ENCODE measurements around the gene MACROH2A1.

Gene MACROH2A1

GRCh38 chr5:135295852-135296251 is 103.2 kb downstream of the MACROH2A1 start:
- H3K27me3 ChIP-seq (ENCODE audit: insufficient read depth, poor library complexity, severe bottlenecking): no peaks in the 10 kb centered on the region
- no peak overlapping the region for H3K4me3 ChIP-seq (replicated peaks; ENCODE audit: insufficient read depth, low read length)
- no peak overlapping the region for H3K27ac ChIP-seq (replicated peaks)
- TF ChIP-seq GABPA (IDR thresholded peaks at IDR 0.05; ENCODE audit: low read depth): no peak
- no peak for TF ChIP-seq SPI1 (IDR thresholded peaks at IDR 0.05; ENCODE audit: borderline replicate concordance, low read depth)
- no peak for TF ChIP-seq REST (IDR thresholded peaks at IDR 0.05; ENCODE audit: insufficient replicate concordance, low read depth)
- no peak for TF ChIP-seq CTCF (IDR thresholded peaks at IDR 0.05; ENCODE audit: insufficient read depth, low read length)
- no peak for TF ChIP-seq POLR2AphosphoS5 (IDR thresholded peaks at IDR 0.05; ENCODE audit: low read depth)
- no peak for DNase-seq (ENCODE audit: low read depth in 1 of 2, low spot score in 1 of 2)

- Histone ChIP-seq H3K4me3 (replicated peaks; ENCODE audit: insufficient read depth, low read length) (no peak overlapping the region), H3K27me3 (ENCODE audit: insufficient read depth, poor library complexity, severe bottlenecking) (no peaks in the 10 kb centered on the region), H3K27ac (replicated peaks) (no peak overlapping the region)
- TF ChIP-seq POLR2AphosphoS5 (IDR thresholded peaks at IDR 0.05; ENCODE audit: low read depth): no peak
- no peak for TF ChIP-seq REST (IDR thresholded peaks at IDR 0.05; ENCODE audit: insufficient replicate concordance, low read depth)
- no peak for DNase-seq (ENCODE audit: low read depth in 1 of 2, low spot score in 1 of 2)
These were observed 104.2 kb downstream of the MACROH2A1 start for GRCh38 chr5:135294793-135295192.

- Histone ChIP-seq H3K27ac (replicated peaks) (no peak overlapping the region), H3K27me3 (ENCODE audit: insufficient read depth, poor library complexity, severe bottlenecking) (no peaks in the 10 kb centered on the region), H3K4me3 (replicated peaks; ENCODE audit: insufficient read depth, low read length) (no peak overlapping the region)
- DNase-seq (ENCODE audit: low read depth in 1 of 2, low spot score in 1 of 2): no peak
- TF ChIP-seq CTCF (IDR thresholded peaks at IDR 0.05; ENCODE audit: insufficient read depth, low read length) (no peak), REST (IDR thresholded peaks at IDR 0.05; ENCODE audit: insufficient replicate concordance, low read depth) (no peak), SPI1 (IDR thresholded peaks at IDR 0.05; ENCODE audit: borderline replicate concordance, low read depth) (no peak), POLR2AphosphoS5 (IDR thresholded peaks at IDR 0.05; ENCODE audit: low read depth) (no peak), GABPA (IDR thresholded peaks at IDR 0.05; ENCODE audit: low read depth) (no peak)
These were observed 109.4 kb downstream of the MACROH2A1 start for GRCh38 chr5:135289651-135290050.

- H3K27me3 ChIP-seq (ENCODE audit: insufficient read depth, poor library complexity, severe bottlenecking): no peaks in the 10 kb centered on the region
- DNase-seq (ENCODE audit: low read depth in 1 of 2, low spot score in 1 of 2): no peak
- no peak overlapping the region for H3K27ac ChIP-seq (replicated peaks)
- TF ChIP-seq SPI1 (IDR thresholded peaks at IDR 0.05; ENCODE audit: borderline replicate concordance, low read depth): no peak
- no peak for TF ChIP-seq REST (IDR thresholded peaks at IDR 0.05; ENCODE audit: insufficient replicate concordance, low read depth)
- TF ChIP-seq GABPA (IDR thresholded peaks at IDR 0.05; ENCODE audit: low read depth): no peak
- TF ChIP-seq POLR2AphosphoS5 (IDR thresholded peaks at IDR 0.05; ENCODE audit: low read depth): no peak
- TF ChIP-seq CTCF (IDR thresholded peaks at IDR 0.05; ENCODE audit: insufficient read depth, low read length): no peak
- H3K4me3 ChIP-seq (replicated peaks; ENCODE audit: insufficient read depth, low read length): no peak overlapping the region
These were observed 111.5 kb downstream of the MACROH2A1 start for GRCh38 chr5:135287551-135287950.
